Smooth muscle cell of the pulmonary artery (primary cell): ENCODE results near the gene TLE6. TPM values are rescaled to one million over a fixed set of nuclear protein-coding genes. Genes with fewer than 3 reads are reported as not detected.

Experiments
- total RNA-seq: library from RNA; depleted of rRNA; stranded (reverse); fragments of >200 nt; gene quantifications from 2 replicates; pipeline ENCODE4 v1.2.3, GENCODE V29; 2014

TLE6 gene
- 1.2 and 2.7 TPM in 2 replicates for total RNA-seq

DNA sequence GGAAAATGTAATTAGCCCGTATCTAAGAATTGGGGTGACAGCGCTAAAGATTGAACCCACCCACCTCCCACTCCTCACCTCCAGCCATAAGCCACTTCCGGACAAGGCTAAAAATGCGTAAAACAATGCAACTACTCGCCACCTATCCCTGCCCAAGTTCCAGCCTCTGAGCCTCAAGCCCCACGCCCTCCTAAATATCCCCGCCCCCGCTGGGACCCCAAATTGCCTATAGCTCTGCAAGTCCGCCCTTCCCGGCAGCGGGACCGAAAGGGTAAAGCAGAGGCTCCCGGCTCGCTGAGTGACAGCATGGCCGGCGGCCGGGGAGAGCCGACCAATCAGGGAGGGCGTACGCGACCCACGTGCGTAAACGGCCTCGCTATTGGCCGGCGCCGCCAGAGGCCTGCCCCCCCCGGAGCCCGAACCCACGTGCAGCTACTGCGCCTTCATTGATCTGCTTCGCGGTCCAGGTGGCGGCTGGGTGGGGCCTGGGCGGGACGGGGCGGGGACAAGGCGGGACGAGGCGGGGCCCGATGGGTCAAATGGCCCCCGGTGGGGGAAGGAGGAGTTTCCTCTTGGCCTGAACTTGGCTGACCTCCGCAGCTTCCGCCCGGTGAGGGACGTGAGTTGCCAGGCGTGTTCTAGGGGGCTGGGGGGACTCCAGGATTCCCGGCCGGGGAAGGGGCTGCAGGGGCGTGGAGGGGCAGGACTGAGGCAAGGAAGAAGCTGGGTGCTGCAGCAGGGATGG, at the start of gene TLE6:
TLE6 (plus strand) TSS at position 564 of the 745 bp plus-strand sequence. CDS start 670 bp downstream, outside the sequence.

DNA sequence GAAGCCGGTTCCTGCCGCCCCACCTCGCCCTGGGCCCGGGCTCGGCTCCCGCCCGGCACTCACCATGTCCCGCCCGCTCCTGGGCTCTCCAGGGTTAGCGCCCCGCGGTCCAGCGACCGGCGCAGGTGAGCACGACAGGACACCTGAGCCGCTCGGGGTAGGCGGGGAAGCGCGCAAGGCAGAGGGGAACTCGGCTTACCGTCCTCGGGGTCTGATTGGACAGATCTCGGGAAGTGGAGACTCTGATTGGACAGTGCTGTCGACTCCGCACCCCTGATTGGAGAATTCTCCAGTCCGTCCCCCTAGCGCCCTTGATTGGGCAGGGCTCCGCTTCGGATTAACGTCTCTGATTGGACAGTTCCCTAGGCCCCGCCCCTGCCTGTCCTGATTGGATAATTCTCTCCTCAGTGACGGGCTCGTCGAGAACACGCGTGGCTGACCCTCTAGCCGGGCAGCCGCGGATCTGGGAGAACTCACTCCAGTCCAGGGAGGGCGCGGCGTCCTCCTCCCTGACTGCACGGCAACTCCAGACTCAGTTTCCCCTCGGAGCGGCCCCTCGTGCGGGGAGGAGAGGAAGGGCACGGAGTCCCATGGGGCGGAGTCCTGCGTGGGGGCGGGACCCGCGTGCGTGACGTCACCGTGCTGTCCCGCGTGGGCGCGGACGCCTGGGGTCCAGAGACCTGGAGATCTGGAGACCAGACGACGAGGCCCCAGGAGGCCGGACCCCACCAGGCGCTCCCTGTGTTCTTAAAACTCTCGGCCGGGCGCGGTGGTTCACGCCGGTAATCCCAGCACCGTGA, 32.4 kb upstream of the TLE6 start, which contains the start of gene ZNF77:
ZNF77 (minus strand) TSS at position 197 of the 800 bp plus-strand sequence; CDS start at position 66, 131 bp downstream.

GRCh38 chr19:3029065-3029923, 51.9 kb downstream of the TLE6 start, which contains the start of gene TLE2:
Gene TLE2 (minus strand): TSS chr19:3029280. CDS start chr19:3028904, 376 bp downstream.

Other genes starting within 250 kb of the TLE6 start
- 24.3 and 33.6 TPM in 2 replicates for gene SLC39A3, start 237.5 kb upstream of the TLE6 start, total RNA-seq
- gene SGTA, start 194.3 kb upstream of the TLE6 start, total RNA-seq = 33.4 and 39.4 TPM in 2 replicates
- 70.6 and 95.3 TPM in 2 replicates for gene THOP1, start 192.1 kb upstream of the TLE6 start, total RNA-seq
- gene ZNF554, start 157.7 kb upstream of the TLE6 start, total RNA-seq = 4.5 and 5.2 TPM in 2 replicates
- 5.1 and 6.3 TPM in 2 replicates for gene ZNF555, start 136.1 kb upstream of the TLE6 start, total RNA-seq
- gene ZNF556, start 110.2 kb upstream of the TLE6 start, total RNA-seq = 0.03 and 0.07 TPM in 2 replicates
- 2.9 and 3.3 TPM in 2 replicates for gene ZNF57, start 76.6 kb upstream of the TLE6 start, total RNA-seq
- 2.5 and 3.3 TPM in 2 replicates for gene ZNF77, start 32.6 kb upstream of the TLE6 start, total RNA-seq
- gene TLE2, start 51.7 kb downstream of the TLE6 start, total RNA-seq = 14.1 and 17.6 TPM in 2 replicates
- gene TLE5, start 84.9 kb downstream of the TLE6 start, total RNA-seq = 157 and 220 TPM in 2 replicates
- 69.9 and 76.5 TPM in 2 replicates for gene GNA11, start 116.8 kb downstream of the TLE6 start, total RNA-seq
- 0.07 and 0.33 TPM in 2 replicates for gene GNA15, start 158.5 kb downstream of the TLE6 start, total RNA-seq
- gene S1PR4, start 201.2 kb downstream of the TLE6 start, total RNA-seq = not detected in 2 replicates
- 52.9 and 86.1 TPM in 2 replicates for gene NCLN, start 208.4 kb downstream of the TLE6 start, total RNA-seq
- 0.10 TPM in 1 of 2 replicates, not detected in the other for gene CELF5, start 247.1 kb downstream of the TLE6 start, total RNA-seq